Trophoblast cell (in vitro differentiated cells and primary cell): Measurements from ENCODE around the gene RPS21.

Source experiments
- DNase-seq, 2 donors: peaks; one replicate each; pipeline ENCODE4 v3.0.0-alpha.2; 2016
- H2AFZ ChIP-seq: 2 replicates; pipeline ENCODE4 v1.6.1; 2013; ENCODE audit warnings: low read length, moderate library complexity, mild to moderate bottlenecking; ENCODE audit not compliant: insufficient read depth, poor library complexity
- H2AK5ac ChIP-seq: 2 replicates; pipeline ENCODE4 v1.6.1; 2013; ENCODE audit warnings: mild to moderate bottlenecking, low read length
- H2BK120ac ChIP-seq: 2 replicates; pipeline ENCODE4 v1.6.1; 2013; ENCODE audit warnings: low read length, mild to moderate bottlenecking, moderate library complexity; ENCODE audit not compliant: insufficient read depth, poor library complexity
- H2BK12ac ChIP-seq: 2 replicates; pipeline ENCODE4 v1.6.1; 2013; ENCODE audit warnings: mild to moderate bottlenecking, low read length, moderate library complexity
- H2BK5ac ChIP-seq: 2 replicates; pipeline ENCODE4 v1.6.1; 2013; ENCODE audit warnings: low read length, low read depth, moderate library complexity, mild to moderate bottlenecking; ENCODE audit not compliant: poor library complexity
- H3K14ac ChIP-seq: 2 replicates; pipeline ENCODE4 v1.6.1; 2013; ENCODE audit warnings: mild to moderate bottlenecking, low read length
- H3K18ac ChIP-seq: 2 replicates; pipeline ENCODE4 v1.6.1; 2013; ENCODE audit warnings: mild to moderate bottlenecking, low read length
- H3K23ac ChIP-seq: 2 replicates; pipeline ENCODE4 v1.6.1; 2013; ENCODE audit warnings: low read length
- H3K27ac ChIP-seq: 2 replicates; pipeline ENCODE4 v1.5.1; 2013; ENCODE audit warnings: low read depth, mild to moderate bottlenecking, inconsistent platforms, low read length, moderate library complexity
- H3K27me3 ChIP-seq: 2 replicates; pipeline ENCODE4 v1.6.1; 2013; ENCODE audit warnings: inconsistent platforms, mild to moderate bottlenecking, low read length, moderate library complexity; ENCODE audit not compliant: insufficient read depth
- H3K36me3 ChIP-seq, 2 experiments: 1 replicate in 1 of 2; 2 replicates in 1 of 2; pipeline ENCODE4 v1.6.1; 2013; ENCODE audit warnings: low read length in 2 of 2, mild to moderate bottlenecking in 2 of 2, moderate library complexity in 1 of 2; ENCODE audit not compliant: insufficient read depth in 2 of 2, control insufficient read depth in 1 of 2
- H3K4ac ChIP-seq: 2 replicates; pipeline ENCODE4 v1.6.1; 2013; ENCODE audit warnings: low read depth, mild to moderate bottlenecking, low read length, moderate library complexity
- H3K4me1 ChIP-seq, 2 experiments: 1 replicate in 1 of 2; 2 replicates in 1 of 2; pipeline ENCODE4 v1.6.1; 2013; ENCODE audit warnings: low read length in 2 of 2, mild to moderate bottlenecking in 2 of 2, moderate library complexity in 1 of 2; ENCODE audit not compliant: insufficient read depth in 2 of 2, control insufficient read depth in 1 of 2
- H3K4me2 ChIP-seq: 2 replicates; pipeline ENCODE4 v1.6.1; 2013; ENCODE audit warnings: inconsistent platforms, mild to moderate bottlenecking, low read length, moderate library complexity
- H3K4me3 ChIP-seq: 2 replicates; pipeline ENCODE4 v1.5.1; 2013; ENCODE audit warnings: mild to moderate bottlenecking, low read depth, low read length, inconsistent platforms
- H3K79me1 ChIP-seq: one replicate; pipeline ENCODE4 v1.6.1; 2013; ENCODE audit warnings: low read length
- H3K79me2 ChIP-seq: 2 replicates; pipeline ENCODE4 v1.6.1; 2013; ENCODE audit warnings: low read length, mild to moderate bottlenecking; ENCODE audit not compliant: control insufficient read depth, insufficient read depth, poor library complexity
- H3K9ac ChIP-seq: 2 replicates; pipeline ENCODE4 v1.6.1; 2013; ENCODE audit warnings: mild to moderate bottlenecking, low read length
- H3K9me3 ChIP-seq: 2 replicates; pipeline ENCODE4 v1.6.1; 2013; ENCODE audit warnings: low read depth, mild to moderate bottlenecking, control low read depth, inconsistent platforms, low read length; ENCODE audit not compliant: insufficient read depth
- H4K12ac ChIP-seq: 2 replicates; pipeline ENCODE4 v1.6.1; 2013; ENCODE audit warnings: low read depth, mild to moderate bottlenecking, low read length, moderate library complexity
- H4K8ac ChIP-seq: 2 replicates; pipeline ENCODE4 v1.6.1; 2013; ENCODE audit warnings: low read depth, mild to moderate bottlenecking, low read length, moderate library complexity
- H4K91ac ChIP-seq: one replicate; pipeline ENCODE4 v1.6.1; 2013; ENCODE audit warnings: low read depth, mild to moderate bottlenecking, low read length, moderate library complexity
- WGBS: extraction: QIAGEN DNeasy Blood & Tissue Kit; methylation state at CpG from one replicate; pipeline ENCODE4 v1.1.7; 2013; ENCODE audit warnings: missing lambda C conversion rate; ENCODE audit not compliant: insufficient read length, insufficient coverage; ENCODE audit errors: extremely low coverage; 5-methylcytosine and 5-hydroxymethylcytosine counted together

RPS21 gene

GRCh38 chr20:62409931-62410745 is 23.2 kb downstream of the RPS21 start:
- DNase-seq = no peak
- no peak overlapping the region for H3K27ac ChIP-seq
- no peak overlapping the region for H4K12ac ChIP-seq
- peaks cover 3% of the 10 kb centered on the region for H3K79me1 ChIP-seq
- H3K36me3 ChIP-seq = peaks cover 0 to 10% of the 10 kb centered on the region in 2 experiments
- H3K79me2 ChIP-seq = no peaks in the 10 kb centered on the region
- H3K4me3 ChIP-seq = no peak overlapping the region
- H2BK120ac ChIP-seq = no peak overlapping the region
- H2BK5ac ChIP-seq = no peak overlapping the region
- H4K8ac ChIP-seq = no peak overlapping the region
- H4K91ac ChIP-seq = no peak overlapping the region
- no peak overlapping the region for H3K18ac ChIP-seq
- peaks cover 6 to 14% of the 10 kb centered on the region in 2 experiments for H3K4me1 ChIP-seq
- no peak overlapping the region for H2AK5ac ChIP-seq
- no peak overlapping the region for H3K23ac ChIP-seq
- no peak overlapping the region for H2AFZ ChIP-seq
- H3K4ac ChIP-seq = no peak overlapping the region
- H3K9me3 ChIP-seq = peaks cover 6% of the 10 kb centered on the region
- no peaks in the 10 kb centered on the region for H3K27me3 ChIP-seq
- no peak overlapping the region for H3K14ac ChIP-seq
- no peak overlapping the region for H3K9ac ChIP-seq
- no peak overlapping the region for H2BK12ac ChIP-seq
- no peak overlapping the region for H3K4me2 ChIP-seq
- WGBS = no CpG with 5 or more reads among the region's 30 CpGs

GRCh38 chr20:62410746-62411478 is 24.0 kb downstream of the RPS21 start:
- no CpG with 5 or more reads among the region's 19 CpGs for WGBS
- H3K27me3 ChIP-seq = no peaks in the 10 kb centered on the region
- H3K9me3 ChIP-seq = peaks cover 6% of the 10 kb centered on the region
- no peak overlapping the region for H2AFZ ChIP-seq
- H3K23ac ChIP-seq = no peak overlapping the region
- H2AK5ac ChIP-seq = no peak overlapping the region
- no peak overlapping the region for H3K27ac ChIP-seq
- no peak overlapping the region for H3K4me3 ChIP-seq
- no peak overlapping the region for H3K18ac ChIP-seq
- H3K14ac ChIP-seq = no peak overlapping the region
- H3K36me3 ChIP-seq = peaks cover under 1 to 10% of the 10 kb centered on the region in 2 experiments
- no peak overlapping the region for H4K8ac ChIP-seq
- no peak for DNase-seq
- peaks cover 3% of the 10 kb centered on the region for H3K79me1 ChIP-seq
- H2BK5ac ChIP-seq = no peak overlapping the region
- no peak overlapping the region for H2BK120ac ChIP-seq
- no peaks in the 10 kb centered on the region for H3K79me2 ChIP-seq
- H2BK12ac ChIP-seq = no peak overlapping the region
- H3K4me1 ChIP-seq = peaks cover 6 to 13% of the 10 kb centered on the region in 2 experiments
- no peak overlapping the region for H3K9ac ChIP-seq
- H3K4ac ChIP-seq = no peak overlapping the region
- no peak overlapping the region for H4K12ac ChIP-seq
- no peak overlapping the region for H3K4me2 ChIP-seq
- H4K91ac ChIP-seq = no peak overlapping the region

- Histone ChIP-seq H3K27ac (no peak overlapping the region), H3K79me1 (peaks cover 3% of the 10 kb centered on the region), H4K12ac (no peak overlapping the region), H3K14ac (no peak overlapping the region), H2AK5ac (no peak overlapping the region), H4K8ac (no peak overlapping the region), H2BK12ac (no peak overlapping the region), H3K4ac (no peak overlapping the region), H2BK5ac (no peak overlapping the region), H4K91ac (no peak overlapping the region), H3K27me3 (no peaks in the 10 kb centered on the region), H3K9me3 (peaks cover 6% of the 10 kb centered on the region), H2BK120ac (no peak overlapping the region), H3K4me3 (no peak overlapping the region), H3K23ac (no peak overlapping the region), H3K4me1 (peaks cover 3 to 5% of the 10 kb centered on the region in 2 experiments), H3K9ac (no peak overlapping the region), H3K4me2 (no peak overlapping the region), H3K79me2 (no peaks in the 10 kb centered on the region), H3K36me3 (peaks cover 1 to 10% of the 10 kb centered on the region in 2 experiments), H3K18ac (no peak overlapping the region), H2AFZ (no peak overlapping the region)
- peak; percentile 79 to 82 for DNase-seq
- WGBS = no CpG with 5 or more reads among the region's 24 CpGs
Measured at GRCh38 chr20:62411479-62412193, 24.7 kb downstream of the RPS21 start.

GRCh38 chr20:62412194-62413024 is 25.5 kb downstream of the RPS21 start:
- Histone ChIP-seq H4K91ac (no peak overlapping the region), H3K27ac (no peak overlapping the region), H3K79me1 (peaks cover 1% of the 10 kb centered on the region), H3K4ac (no peak overlapping the region), H3K79me2 (no peaks in the 10 kb centered on the region), H4K12ac (no peak overlapping the region), H3K4me1 (peaks cover 2 to 4% of the 10 kb centered on the region in 2 experiments), H3K4me3 (no peak overlapping the region), H4K8ac (no peak overlapping the region), H3K4me2 (no peak overlapping the region), H3K36me3 (peaks cover 1 to 10% of the 10 kb centered on the region in 2 experiments), H3K9me3 (peaks cover 6% of the 10 kb centered on the region), H2BK120ac (no peak overlapping the region), H2AK5ac (no peak overlapping the region), H3K9ac (no peak overlapping the region), H3K27me3 (no peaks in the 10 kb centered on the region), H2AFZ (no peak overlapping the region), H3K18ac (no peak overlapping the region), H3K23ac (no peak overlapping the region), H2BK5ac (no peak overlapping the region), H2BK12ac (no peak overlapping the region), H3K14ac (no peak overlapping the region)
- WGBS = no CpG with 5 or more reads among the region's 22 CpGs
- no peak for DNase-seq
